ENCODE measurements around the gene SCAMP4.
"Not testable (repeated sequence)": the region's sequence is repeated elsewhere in the genome, so short reads cannot be mapped to it uniquely, and the experiment has no call there.

The SCAMP4 gene

DNA sequence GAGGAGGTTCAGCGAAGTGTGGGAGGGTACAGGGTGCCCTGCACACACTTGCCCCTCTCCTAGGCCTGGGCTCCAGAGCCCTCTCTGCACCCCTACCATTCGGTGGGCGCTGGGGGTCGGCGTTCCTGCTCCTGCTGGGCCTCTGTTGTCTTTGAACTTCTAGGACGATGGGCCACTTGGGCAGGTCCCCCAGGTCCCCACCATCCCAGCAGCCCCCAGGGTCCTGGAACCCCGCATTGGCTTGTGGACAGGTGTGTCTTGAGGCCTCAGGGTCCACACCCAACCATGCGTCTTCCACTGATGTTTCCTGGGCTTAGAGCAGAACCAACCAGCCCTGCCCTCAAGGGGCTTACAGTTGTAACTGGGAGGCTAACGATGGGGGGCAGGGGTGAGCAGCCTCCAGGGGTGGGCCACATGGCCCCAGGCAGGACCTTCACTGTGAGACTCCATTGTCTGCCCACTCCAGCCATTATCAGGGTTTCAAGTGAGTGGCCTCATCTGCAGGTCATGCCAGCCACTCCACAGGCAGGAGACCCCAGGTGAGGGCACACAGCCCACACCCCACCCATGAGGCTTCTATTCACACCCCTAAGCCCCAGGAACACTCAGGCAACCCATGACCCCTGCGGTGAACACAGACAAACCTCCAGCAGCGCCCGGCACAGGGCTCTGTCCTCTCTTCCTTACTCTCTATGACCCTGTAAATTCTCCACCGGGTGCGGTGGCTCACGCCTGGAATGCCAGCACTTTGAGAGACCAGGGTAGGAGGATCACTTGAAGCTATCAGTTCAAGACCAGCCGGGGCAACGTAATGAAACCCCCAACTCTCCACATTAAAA lies 39.8 kb upstream of the SCAMP4 start:
- no peak for DNase-seq (ENCODE audit: extremely low spot score, insufficient read length, low read depth)
- FAIRE-seq = no peak

DNA sequence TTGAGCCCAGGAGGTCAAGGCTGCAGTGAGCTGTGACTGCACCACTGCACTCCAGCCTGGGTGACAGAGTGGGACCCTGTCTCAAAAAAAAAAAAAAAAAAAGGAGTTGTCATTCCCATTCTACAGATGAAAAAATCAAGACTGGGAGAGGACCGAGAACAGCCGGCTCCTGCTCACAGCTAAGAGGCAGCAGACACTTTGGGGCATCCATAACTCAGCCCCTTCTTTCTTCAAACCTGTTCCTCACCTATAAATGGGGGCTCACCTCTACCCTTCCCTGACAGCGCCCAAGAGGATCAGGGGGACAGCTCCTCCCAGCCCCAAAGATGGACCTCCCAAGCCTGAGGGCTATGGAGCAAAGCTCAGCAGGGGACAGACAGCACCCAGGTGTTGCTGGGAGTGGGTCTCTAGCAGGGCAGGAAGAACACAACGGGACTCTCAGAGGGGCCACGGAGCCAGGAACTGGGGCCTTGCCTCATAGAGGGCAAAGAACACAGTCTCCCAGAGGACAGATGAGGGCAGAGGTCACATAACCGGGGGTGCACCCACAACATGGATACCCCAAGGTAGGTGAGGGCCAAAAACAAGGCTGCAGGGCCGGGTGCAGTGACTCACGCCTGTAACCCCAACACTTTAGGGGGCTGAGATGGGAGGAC lies 38.4 kb upstream of the SCAMP4 start:
- FAIRE-seq = no peak

DNA sequence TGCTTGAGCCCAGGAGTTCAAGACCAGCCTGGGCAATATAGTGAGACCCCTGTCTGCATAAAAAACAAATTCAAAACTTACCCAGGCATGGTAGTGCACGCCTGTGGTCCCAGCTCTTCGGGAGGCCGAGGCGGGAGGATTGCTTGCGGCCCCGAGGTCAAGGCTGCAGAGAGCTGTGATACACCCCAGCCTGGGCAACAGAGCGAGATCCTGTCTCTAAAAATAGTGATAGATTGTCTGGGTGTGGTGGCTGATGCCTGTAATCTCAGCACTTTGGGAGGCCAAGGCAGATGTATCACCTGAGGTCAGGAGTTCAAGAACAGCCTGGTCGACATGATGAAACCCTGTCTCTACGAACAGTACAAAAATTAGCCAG lies 37.9 kb upstream of the SCAMP4 start:
- no peak for FAIRE-seq
- DNase-seq (ENCODE audit: extremely low spot score, insufficient read length, low read depth) = no peak

More for the DNA sequence above, 38.4 kb upstream of the SCAMP4 start:
- no peak for DNase-seq (ENCODE audit: extremely low spot score, insufficient read length, low read depth)

DNA sequence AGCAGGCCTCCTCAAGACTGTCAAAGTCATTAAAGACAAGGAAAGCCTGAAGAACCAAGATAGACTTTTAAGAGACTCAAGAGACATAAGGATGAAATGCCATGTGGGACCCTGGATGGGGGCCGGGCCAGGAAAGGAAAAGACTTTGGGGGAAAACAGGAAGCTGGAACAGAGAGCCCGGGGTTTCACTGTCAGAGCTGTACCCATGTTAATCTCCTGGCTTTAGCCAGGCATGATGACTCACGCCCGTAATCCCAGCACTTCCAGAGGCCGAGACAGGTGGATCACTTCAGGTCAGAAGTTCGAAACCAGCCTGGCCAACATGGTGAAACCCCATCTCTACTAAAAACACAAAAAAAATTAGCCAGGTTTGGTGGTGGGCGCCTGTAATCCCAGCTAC lies 36.2 kb upstream of the SCAMP4 start:
- FAIRE-seq = no peak
- DNase-seq (ENCODE audit: extremely low spot score, insufficient read length, low read depth) = no peak

DNA sequence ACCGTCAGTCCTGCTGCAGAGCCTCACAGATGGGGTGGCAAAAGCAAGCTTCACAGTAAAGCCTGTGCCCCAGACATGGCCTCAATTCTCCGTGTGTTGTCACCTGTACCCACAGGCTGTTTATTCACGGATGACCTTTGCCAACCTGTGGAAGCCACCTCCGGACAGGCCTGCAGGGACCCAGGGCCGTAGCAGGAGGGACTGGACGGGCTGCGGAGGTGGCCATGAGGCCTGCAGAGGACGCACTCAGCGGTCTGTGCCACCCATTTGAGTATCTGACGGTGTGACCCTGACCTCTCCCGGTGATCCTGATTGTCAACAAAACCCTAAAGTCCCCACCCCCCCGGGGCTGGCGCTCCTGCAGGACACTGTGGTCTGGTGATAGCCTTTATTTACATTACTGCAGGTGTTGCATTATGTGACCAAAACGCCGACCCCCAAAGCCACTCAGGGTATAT lies 34.0 kb upstream of the SCAMP4 start:
- DNase-seq (ENCODE audit: extremely low spot score, insufficient read length, low read depth) (no peak), FAIRE-seq (no peak)

DNA sequence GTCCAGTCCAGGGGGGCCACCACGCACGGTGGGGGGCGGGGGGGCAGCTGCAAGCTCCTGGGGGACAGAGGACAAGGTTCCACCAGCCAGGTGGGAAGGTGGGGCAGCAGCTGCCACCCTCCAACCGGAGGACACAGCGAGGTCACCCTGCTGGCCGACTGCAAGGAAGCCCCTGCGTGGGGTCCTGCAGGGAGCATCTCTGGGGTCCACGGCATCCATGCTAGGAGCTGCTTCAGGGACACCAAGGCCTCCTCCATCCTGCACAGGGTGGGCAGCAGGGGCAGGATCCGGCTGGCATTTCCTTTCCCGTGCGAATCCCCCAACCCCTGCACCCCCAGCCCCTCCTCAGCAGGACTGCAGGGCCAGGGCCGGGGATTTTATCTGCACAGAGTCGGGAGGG lies 33.6 kb upstream of the SCAMP4 start:
- DNase-seq (ENCODE audit: extremely low spot score, insufficient read length, low read depth) (no peak), FAIRE-seq (no peak)

DNA sequence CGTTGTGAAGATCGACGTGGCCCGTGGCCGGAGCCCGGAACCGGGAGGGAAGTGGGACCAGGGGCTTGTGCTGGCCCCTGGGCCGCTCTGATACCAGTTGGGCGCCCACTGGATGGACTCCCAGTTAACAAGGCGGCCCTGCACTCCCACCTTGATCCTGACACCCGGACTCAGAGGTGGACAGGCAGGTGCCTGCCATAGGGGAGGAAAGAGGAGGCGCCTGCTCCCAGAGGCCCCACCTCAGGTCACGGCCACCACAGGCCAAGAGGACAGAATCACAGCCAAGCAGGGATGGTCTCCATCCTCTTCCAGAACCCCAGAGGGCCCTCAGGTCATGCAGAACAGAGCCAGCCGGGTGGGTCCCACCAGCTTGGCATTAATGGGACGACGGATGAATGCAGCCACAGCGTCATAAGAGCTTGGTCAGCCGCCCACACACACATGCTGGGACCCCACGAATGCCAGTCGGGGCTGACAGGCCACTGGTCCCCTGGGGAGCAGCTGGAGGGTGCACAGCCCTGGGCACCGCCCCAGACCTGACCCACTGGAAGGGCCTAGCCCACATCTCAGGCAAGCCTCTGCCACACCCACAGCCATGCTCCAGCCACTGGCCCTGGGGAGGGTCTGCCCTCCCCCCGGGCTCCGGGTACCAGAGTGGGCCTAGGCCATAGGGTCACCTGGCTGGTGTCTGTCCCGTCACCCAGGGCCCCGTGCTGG lies 32.2 kb upstream of the SCAMP4 start:
- DNase-seq (ENCODE audit: extremely low spot score, insufficient read length, low read depth) = no peak
- no peak for FAIRE-seq

DNA sequence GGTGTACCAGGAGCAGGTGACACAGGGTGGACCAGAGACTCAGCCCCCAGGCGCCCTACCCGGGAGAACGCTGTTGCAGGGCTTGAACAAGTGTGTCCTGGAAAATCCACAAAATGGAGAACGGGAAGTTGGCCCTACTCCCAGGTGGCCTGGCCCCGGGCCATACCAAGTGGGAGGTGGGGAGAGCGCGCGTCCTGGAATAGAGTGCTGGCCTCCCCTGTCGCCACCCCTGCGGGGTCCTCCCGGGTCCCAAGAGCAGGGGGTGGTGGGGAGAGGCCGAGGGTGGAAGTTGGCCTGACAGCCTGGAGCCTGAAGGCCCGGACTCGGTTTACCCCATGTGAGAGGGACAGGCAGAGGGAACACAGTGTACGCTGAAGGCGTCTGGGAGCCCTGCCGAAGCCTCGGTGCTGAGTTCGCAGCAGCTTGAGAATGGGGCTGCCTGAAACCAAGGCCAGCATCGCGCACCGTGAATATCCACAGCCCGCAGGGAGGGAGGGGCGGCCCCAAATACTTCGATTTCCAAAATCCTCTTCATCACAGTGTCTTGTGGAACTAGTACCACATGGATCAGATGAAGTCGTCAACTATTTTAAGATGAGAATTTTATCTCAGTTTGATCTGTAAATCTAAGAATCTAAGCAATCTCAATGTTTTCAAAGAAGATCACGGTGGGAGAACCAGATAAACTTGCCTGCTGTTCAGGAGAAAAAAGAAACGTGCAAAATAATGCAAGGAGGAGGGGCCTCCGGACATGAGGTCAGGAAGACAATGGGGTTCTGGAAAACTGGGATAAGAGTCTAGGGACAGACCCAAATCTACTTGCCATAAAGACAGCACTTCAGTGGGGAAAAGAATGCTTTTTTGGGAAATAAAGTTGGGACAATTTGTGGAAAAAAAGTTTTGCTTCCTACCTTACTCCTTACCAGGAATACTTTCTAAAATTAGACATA lies 31.4 kb upstream of the SCAMP4 start:
- DNase-seq (ENCODE audit: extremely low spot score, insufficient read length, low read depth) (no peak), FAIRE-seq (no peak)

DNA sequence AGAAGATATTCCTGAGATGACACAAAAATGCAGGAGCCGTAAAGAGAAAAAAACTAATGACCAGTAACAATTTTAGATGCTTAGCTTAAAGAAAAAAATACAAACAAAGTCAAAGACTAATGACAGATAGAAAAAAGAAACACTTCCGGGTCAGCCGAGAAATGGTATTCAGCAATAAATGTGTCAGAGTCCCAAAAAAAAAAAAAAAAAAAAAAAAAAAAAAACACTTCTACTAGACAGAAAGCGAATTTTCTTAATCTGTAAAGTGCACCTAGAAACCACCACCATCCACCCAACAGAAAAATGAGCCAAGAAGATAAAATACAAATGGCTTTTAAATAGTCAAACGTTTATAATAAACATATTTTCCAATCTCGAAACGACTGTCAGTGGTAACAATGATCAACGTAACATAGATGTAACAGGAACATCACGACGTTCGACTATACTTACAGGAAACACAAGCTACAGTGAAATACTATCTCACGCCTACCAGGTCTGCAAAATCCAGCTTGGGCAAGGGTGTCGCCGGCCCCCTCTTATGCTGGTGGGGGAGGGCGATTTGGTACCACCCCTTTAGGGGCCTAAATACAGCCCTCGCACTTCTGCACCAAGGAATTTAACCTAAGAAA lies 30.5 kb upstream of the SCAMP4 start:
- FAIRE-seq = peak; percentile 69
- no peak for DNase-seq (ENCODE audit: extremely low spot score, insufficient read length, low read depth)

DNA sequence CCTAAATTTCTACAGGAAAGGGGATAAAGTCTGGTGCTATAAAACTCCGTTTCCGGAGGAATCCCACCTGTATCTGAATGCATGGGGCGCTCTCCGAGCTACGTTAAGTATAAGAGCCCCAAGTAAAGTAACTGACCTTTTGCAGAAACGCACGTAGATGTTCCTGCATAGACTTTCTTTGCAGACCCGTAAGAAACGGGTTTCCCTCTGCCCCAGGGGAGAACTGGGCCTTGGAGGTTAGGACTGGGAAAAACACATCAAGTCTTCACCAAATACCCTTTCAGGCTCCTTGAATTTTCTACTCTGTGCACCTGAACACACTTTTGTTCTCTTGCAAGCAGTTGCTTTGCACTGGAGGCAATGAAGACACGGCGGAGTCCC lies 29.9 kb upstream of the SCAMP4 start:
- not testable (repeated sequence) for FAIRE-seq; DNase-seq (ENCODE audit: extremely low spot score, insufficient read length, low read depth)

DNA sequence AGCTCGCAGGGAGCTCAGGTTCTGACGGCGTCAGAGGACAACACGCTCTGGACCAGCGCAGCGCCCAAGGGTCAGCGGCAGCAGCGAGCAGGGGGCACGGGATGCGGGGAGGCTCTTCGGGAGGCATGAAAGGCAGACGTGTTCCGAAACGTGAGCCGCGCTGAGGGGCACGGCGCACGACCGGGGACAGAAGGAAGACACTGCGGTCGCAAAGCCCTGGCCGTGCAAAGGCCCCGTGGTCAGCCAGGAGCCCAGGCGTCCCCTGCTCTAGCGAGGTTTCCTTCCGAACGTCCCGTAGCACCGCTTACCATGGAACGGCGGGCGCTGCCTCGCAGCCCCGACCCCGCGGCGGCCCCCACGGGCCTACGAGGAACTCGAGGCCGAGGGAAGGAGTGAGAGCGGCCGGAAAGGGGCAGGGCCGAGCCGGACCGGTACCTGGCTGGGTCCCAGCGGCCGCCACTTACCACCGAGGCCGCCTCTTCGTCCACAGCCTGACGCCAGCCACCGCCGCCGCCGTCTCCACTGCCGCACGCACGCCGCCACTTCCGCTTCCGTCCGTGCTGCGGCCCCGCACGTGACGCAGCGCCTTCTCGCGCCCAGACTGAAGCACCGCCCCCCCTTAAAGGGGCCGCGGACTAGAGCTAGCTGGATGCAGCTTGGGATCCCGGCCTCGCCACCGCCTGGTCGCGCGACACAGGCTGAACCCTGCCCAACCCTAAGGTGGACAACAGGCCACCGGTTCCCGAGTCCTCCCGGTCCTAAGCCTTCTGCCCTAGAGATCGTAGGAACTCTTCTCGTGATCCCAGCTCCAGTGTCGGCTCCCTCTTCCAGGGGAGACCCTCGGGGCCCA lies 29.3 kb upstream of the SCAMP4 start:
- FAIRE-seq (peak; percentile 96), DNase-seq (ENCODE audit: extremely low spot score, insufficient read length, low read depth) (peak; percentile 68)

DNA sequence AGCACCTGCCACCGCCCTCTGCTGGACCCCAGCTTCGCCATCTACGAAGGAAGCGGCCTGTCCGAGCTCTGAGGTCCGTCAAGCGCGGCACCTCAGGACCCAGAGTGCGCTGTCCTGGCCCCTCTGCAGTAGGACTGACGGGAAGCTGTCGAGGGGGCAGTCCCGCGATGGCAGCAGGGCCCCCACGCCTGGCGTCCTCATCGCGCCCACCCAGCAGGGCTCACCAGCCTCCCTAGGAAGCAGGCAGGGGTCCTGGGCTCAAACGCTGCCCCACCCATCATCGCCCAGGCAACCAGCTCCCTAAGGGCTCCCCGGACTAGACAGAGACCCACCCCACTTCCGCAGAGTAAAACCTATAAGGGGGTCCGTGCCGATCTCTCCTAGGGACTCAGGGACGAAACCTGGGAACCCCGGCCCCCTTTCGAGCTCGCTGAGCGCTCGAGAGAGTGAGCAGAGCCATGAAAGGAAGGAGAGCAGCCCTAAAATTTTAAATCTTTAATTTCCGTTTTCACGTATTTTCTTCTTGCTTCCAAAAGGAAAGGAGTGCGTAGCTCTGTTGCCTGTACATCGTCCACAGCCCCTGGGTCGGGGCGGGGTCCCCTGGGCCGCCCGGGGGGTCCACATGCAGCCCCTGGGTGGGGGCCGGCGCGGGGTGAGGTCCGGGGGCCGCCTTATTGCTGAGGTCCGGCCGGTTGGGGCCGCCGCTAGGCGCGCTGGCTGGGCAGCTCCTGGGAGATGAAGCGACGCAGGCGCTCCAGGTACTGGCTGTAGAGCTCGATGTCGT lies 28.5 kb upstream of the SCAMP4 start:
- not testable (repeated sequence) for DNase-seq (ENCODE audit: extremely low spot score, insufficient read length, low read depth); FAIRE-seq

DNA sequence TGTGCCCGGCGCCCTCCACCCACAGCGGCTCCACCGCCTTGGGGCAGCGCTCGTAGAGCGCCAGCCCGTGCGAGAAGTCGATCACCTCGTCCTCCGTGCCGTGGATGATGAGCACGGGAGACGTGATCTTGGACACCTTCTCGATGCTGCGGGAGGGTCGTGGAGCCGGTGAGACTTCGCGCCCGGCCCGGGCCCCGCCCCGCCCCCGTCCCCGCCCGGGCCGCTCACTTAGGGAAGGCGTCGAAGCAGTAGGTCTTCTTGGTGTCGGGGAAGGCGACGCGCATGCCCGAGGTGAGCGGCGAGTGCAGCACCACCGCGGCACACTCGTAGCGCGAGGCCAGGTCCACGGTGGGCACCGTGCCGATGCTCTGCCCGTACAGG lies 27.9 kb upstream of the SCAMP4 start:
- FAIRE-seq; DNase-seq (ENCODE audit: extremely low spot score, insufficient read length, low read depth): not testable (repeated sequence)

DNA sequence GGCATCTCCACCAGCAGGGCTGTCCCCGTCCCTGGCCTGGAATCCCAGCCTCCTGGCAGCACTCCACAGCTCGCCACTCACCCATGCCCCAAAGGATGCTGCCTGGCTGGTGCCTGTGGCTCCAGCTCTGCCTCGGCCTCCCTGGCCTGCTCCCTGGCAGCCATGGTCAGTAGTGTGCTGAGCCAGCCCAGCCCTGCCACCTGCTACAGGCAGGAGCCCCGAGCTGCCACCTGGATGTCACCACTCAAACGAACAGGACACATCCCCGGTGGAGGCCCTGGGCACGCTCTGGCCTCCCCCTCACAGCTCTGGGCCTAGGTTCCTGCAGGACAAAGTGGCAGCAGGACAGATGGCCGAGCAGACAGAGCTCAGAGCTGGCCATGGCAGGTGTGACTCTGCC lies 26.6 kb upstream of the SCAMP4 start:
- FAIRE-seq; DNase-seq (ENCODE audit: extremely low spot score, insufficient read length, low read depth): not testable (repeated sequence)

DNA sequence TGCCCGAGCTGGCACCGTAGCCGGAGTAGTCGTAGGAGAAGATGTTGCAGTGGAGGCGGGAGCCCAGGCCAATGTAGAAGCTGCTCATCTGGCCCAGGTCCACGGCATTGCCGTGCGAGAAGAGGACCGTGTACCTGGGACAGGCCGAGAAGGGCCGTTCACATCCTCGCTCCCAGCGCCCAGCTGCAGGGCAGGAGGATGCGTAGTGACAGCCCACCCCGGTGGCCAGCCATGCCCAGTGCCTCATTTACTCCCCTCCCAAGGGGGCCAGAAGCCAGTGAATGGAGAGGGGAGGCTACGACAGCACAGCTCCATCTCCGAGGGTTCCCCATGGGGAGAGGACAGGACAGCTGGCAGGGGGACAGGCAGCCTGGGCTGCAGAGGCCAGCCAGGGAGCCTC lies 25.2 kb upstream of the SCAMP4 start:
- not testable (repeated sequence) for FAIRE-seq

DNA sequence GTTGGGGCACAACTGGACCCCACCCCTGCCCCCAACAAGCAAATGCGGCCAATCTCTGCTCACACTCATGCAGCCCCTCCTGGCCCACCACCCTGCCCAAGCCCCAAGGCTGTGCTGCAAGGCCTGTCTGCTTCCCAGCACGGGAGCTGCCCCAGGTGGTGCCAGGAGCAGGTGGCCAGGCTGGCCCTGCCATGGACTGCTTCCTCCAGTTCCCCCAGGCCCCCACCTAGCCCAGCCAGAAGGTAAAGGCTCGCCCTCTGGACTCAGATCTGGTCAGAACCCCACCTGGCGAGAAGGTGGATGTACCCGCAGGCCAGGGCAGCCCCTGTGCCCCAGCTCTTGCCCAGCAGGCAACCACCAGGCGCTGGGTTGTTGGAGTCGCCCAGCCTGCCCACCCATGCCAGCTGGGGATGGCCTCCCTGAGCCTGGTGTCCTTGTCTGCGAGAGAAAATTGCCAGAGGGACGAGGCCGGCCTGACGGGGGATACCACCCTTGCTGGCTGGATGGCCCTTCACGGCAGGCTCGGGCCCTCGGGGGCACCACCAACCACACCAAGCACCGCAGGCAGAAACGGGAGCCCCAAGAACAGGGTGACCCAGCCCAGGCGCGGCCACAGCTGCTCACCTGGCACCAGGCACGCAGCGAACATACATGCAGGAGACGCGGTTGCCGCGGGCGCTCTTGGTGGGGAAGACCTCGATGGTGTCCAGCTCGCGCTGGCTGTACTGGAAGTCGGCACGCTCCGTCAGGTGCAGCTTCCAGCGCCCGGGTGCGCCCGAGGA lies 24.4 kb upstream of the SCAMP4 start:
- DNase-seq (ENCODE audit: extremely low spot score, insufficient read length, low read depth) (no peak), FAIRE-seq (no peak)

More for the DNA sequence above, 25.2 kb upstream of the SCAMP4 start:
- not testable (repeated sequence) for DNase-seq (ENCODE audit: extremely low spot score, insufficient read length, low read depth)
